GM18861 (cell line): ENCODE data around the gene ZRANB3.
"Not testable (repeated sequence)": the region's sequence is repeated elsewhere in the genome, so short reads cannot be mapped to it uniquely, and the experiment has no call there.

ENCODE experiments used
- ATAC-seq: cut with Tn5 transposase; IDR thresholded peaks from one replicate; pipeline ENCODE4 v1.9.1; 2021; ENCODE audit not compliant: unreplicated experiment

Gene ZRANB3

DNA sequence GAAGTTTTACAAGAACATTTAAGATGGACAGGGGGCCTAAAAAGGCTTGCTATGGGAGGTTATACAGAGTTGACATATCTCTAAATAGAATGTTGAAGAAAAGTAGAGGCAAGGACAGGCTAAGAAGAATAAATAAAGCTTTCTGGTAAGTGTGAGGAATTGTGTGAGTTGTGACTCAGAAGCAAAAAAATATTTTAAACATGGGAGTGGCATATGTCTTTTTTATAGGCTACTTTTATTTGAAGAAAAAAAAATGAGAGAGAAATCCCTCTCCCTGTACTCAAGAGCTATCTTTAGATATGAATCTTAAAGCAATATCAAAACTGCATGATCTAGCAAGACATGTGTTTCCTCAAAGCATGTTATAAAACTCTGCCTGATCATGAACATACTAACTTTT is 437.8 kb downstream of the ZRANB3 start:
- ATAC-seq = no peak

GRCh38 chr2:135091681-135092080 is 439.3 kb downstream of the ZRANB3 start:
- no peak for ATAC-seq

GRCh38 chr2:135089597-135089996 is 441.4 kb downstream of the ZRANB3 start:
- not testable (repeated sequence) for ATAC-seq
